Panc1 (cell line): ENCODE results near the gene UBR2.

ENCODE experiments used
- CTCF ChIP-seq: fragments of 450-650 bp; IDR thresholded peaks from 2 replicates; pipeline ENCODE4 v1.5.1; 2017; ENCODE audit warnings: mild to moderate bottlenecking
- POLR2AphosphoS5 ChIP-seq: IDR thresholded peaks from 2 replicates; pipeline ENCODE4 v1.6.1; 2012; ENCODE audit warnings: mild to moderate bottlenecking, low read depth, low read length, moderate library complexity

GRCh38 chr6:42618105-42618504 lies 54.3 kb downstream of the UBR2 start:
- TF ChIP-seq CTCF (no peak), POLR2AphosphoS5 (no peak)
